HepG2 (cell line): ENCODE results near the gene PRKCSH.

Experiments used
- BRCA1 ChIP-seq: sonication (generic); formaldehyde crosslinking; IDR thresholded peaks from 2 replicates; pipeline ENCODE4 v1.4.0; 2020; ENCODE audit warnings: missing genetic modification reagents
- CBX2 ChIP-seq, 2 experiments: fragments of 200-600 bp in 1 of 2; sonication (generic); formaldehyde crosslinking in 1 of 2; IDR thresholded peaks; 2 replicates each; pipeline versions ENCODE4 v1.7.0 to v1.8.1; 2018 to 2022; ENCODE audit warnings: low read depth in 2 of 2, low read length in 1 of 2, mild to moderate bottlenecking in 1 of 2, missing genetic modification reagents in 1 of 2
- EP300 ChIP-seq, 3 experiments: sonication (generic) in 1 of 3; formaldehyde crosslinking in 1 of 3; IDR thresholded peaks; 2 replicates each; pipeline versions ENCODE4 v1.5.1 to v1.6.1; 2011 to 2020; ENCODE audit warnings: low read depth in 2 of 3, low read length in 2 of 3, borderline replicate concordance in 1 of 3, improper control_type of control experiment in 1 of 3, mild to moderate bottlenecking in 1 of 3, missing genetic modification reagents in 1 of 3, moderate library complexity in 1 of 3
- HCFC1 ChIP-seq: fragments of 150-350 bp; IDR thresholded peaks from 2 replicates; pipeline ENCODE4 v1.6.1; 2014; ENCODE audit warnings: low read depth, low read length
- SMC3 ChIP-seq: IDR thresholded peaks from 2 replicates; pipeline ENCODE4 v1.6.1; 2011; ENCODE audit warnings: low read length, improper control_type of control experiment
- TAF1 ChIP-seq: sonication (generic); formaldehyde crosslinking; IDR thresholded peaks from 2 replicates; pipeline ENCODE4 v1.4.0; 2020; ENCODE audit warnings: missing genetic modification reagents
- ZNF138 ChIP-seq: sonication (generic); formaldehyde crosslinking; IDR thresholded peaks from 2 replicates; pipeline ENCODE4 v1.5.0; 2020; ENCODE audit warnings: mild to moderate bottlenecking, low read depth, missing genetic modification reagents
- ZNF143 ChIP-seq: sonication (generic); formaldehyde crosslinking; IDR thresholded peaks from 2 replicates; pipeline ENCODE4 v1.4.0; 2020; ENCODE audit warnings: missing genetic modification reagents
- ZNF263 ChIP-seq: sonication (generic); formaldehyde crosslinking; IDR thresholded peaks from 2 replicates; pipeline ENCODE4 v1.4.0; 2020; ENCODE audit warnings: missing genetic modification reagents
- ZSCAN5A ChIP-seq: sonication (generic); formaldehyde crosslinking; IDR thresholded peaks from 2 replicates; pipeline ENCODE4 v1.8.0; 2022; ENCODE audit warnings: mild to moderate bottlenecking, missing genetic modification reagents, borderline replicate concordance

- no peak for TF ChIP-seq ZNF263
- no peak for TF ChIP-seq SMC3
- TF ChIP-seq TAF1 (CRISPR knock-in tag): no peak
- no peak for TF ChIP-seq ZNF143
- TF ChIP-seq BRCA1: no peak
- no peak for TF ChIP-seq EP300 (IDR thresholded peaks at IDR 0.05; ENCODE audit: low read depth in 2 of 2, low read length in 2 of 2)
- no peak for TF ChIP-seq EP300 (CRISPR knock-in tag; IDR thresholded peaks at IDR 0.05; ENCODE audit: borderline replicate concordance)
- TF ChIP-seq ZSCAN5A: no peak
- TF ChIP-seq CBX2 (IDR thresholded peaks at IDR 0.05; ENCODE audit: low read depth, low read length): no peak
- TF ChIP-seq CBX2 (CRISPR knock-in tag; IDR thresholded peaks at IDR 0.05; ENCODE audit: low read depth): no peak
- TF ChIP-seq HCFC1: no peak
- no peak for TF ChIP-seq ZNF138 (CRISPR knock-in tag)
Measured at GRCh38 chr19:11445141-11445540, 9.7 kb downstream of the PRKCSH start.
